Right cardiac atrium (tissue), 5 donors: ENCODE data around the gene DHX8. TPM values are rescaled to one million over a fixed set of nuclear protein-coding genes. Genes with fewer than 3 reads are reported as not detected.

Experiments
- ATAC-seq, 2 donors: fragments of 200-7000 bp; cut with Tn5 transposase; one replicate each; pipeline versions ENCODE4 v1.8.0 to v1.9.1; 2020; ENCODE audit warnings: moderate library complexity in 2 of 2, mild to moderate bottlenecking in 1 of 2
- DNase-seq, 3 donors: peaks; one replicate each; pipeline ENCODE4 v3.0.0-alpha.2; 2020
- H3K27ac ChIP-seq: one replicate; pipeline ENCODE4 v1.5.1; 2013; ENCODE audit warnings: mild to moderate bottlenecking, low read length, control low read depth, moderate library complexity
- H3K27me3 ChIP-seq: one replicate; pipeline ENCODE4 v1.6.1; 2013; ENCODE audit not compliant: control insufficient read depth, insufficient read depth
- H3K4me1 ChIP-seq: one replicate; pipeline ENCODE4 v1.6.1; 2013; ENCODE audit warnings: low read length; ENCODE audit not compliant: control insufficient read depth, insufficient read depth
- H3K4me3 ChIP-seq: one replicate; pipeline ENCODE4 v1.5.1; 2013; ENCODE audit warnings: low read length, control low read depth
- H3K9me3 ChIP-seq: one replicate; pipeline ENCODE4 v1.6.1; 2013; ENCODE audit warnings: low read length; ENCODE audit not compliant: control insufficient read depth
- WGBS: extraction: QIAGEN DNeasy Blood & Tissue Kit; methylation state at CpG from one replicate; pipeline ENCODE4 v1.1.7; 2013; 5-methylcytosine and 5-hydroxymethylcytosine counted together
- intact Hi-C, 4 donors: fragments of 100-400 bp; cut with DNase I; formaldehyde crosslinking; loops; one replicate each; pipeline versions ENCODE4 v1.11.0 to v1.14.0; 2022 to 2023
- polyA plus RNA-seq: library from polyadenylated mRNA; stranded (reverse); fragments of 200-250 nt; gene quantifications from one replicate; pipeline ENCODE4 v1.2.3, GENCODE V29; 2013
- total RNA-seq, 4 donors: library from RNA; stranded (reverse); fragmentation: NEBNext Ultra II Directional; extraction: Animal tissue kit (Norgen Biotek cat#: 25700); gene quantifications; one replicate each; pipeline ENCODE4 v1.2.1, GENCODE V29; 2021
- donor health status: healthy with polysubstance abuse.
- donor health status: DM: no; HTN: yes; CAD: no.
- donor health status: DM: no; HTN: no; CAD: no.
- donor health status: DM: no; HTN: yes; CAD: no; lungs with severe emphysema.
- donor health status: DM: yes; HTN: yes; CAD: no.

Gene DHX8
- total and polyA plus RNA-seq, 5 donors: 12.8 to 38.8 (median 26.9) TPM

GRCh38 chr17:43526886-43527648, 43.3 kb downstream of the DHX8 start:
- Histone ChIP-seq H3K4me3 (no peak overlapping the region), H3K27me3 (no peaks in the 10 kb centered on the region), H3K9me3 (no peaks in the 10 kb centered on the region), H3K4me1 (peaks cover 18% of the 10 kb centered on the region), H3K27ac (no peak overlapping the region)
- no peak for ATAC-seq
- intact Hi-C loops: no loop called here
- 86% methylated on average over 7 of the region's 7 CpGs for WGBS
- DNase-seq: no peak

- WGBS: 67% methylated on average over 13 of the region's 13 CpGs
- Histone ChIP-seq H3K27me3 (no peaks in the 10 kb centered on the region), H3K9me3 (no peaks in the 10 kb centered on the region), H3K4me3 (no peak overlapping the region), H3K27ac (peak overlapping the region; percentile 86), H3K4me1 (peaks cover 18% of the 10 kb centered on the region)
- intact Hi-C loops: no loop called here
- peak; percentile 48 to 59 for ATAC-seq
- peak; percentile 41 to 75 (median 75) for DNase-seq
Measured at GRCh38 chr17:43528319-43528987, 44.7 kb downstream of the DHX8 start.

- H3K27me3 ChIP-seq: no peaks in the 10 kb centered on the region
- WGBS: 94% methylated on average over 20 of the region's 20 CpGs
- DNase-seq (peak in 1 of 3 donors; percentile 58), ATAC-seq (no peak)
- H3K4me3 ChIP-seq: no peak overlapping the region
- no peaks in the 10 kb centered on the region for H3K9me3 ChIP-seq
- peaks cover 18% of the 10 kb centered on the region for H3K4me1 ChIP-seq
- H3K27ac ChIP-seq: peak overlapping the region; percentile 86
- intact Hi-C loops: no loop called here
Measured at GRCh38 chr17:43528988-43529814, 45.4 kb downstream of the DHX8 start.

GRCh38 chr17:43529947-43530287, 46.1 kb downstream of the DHX8 start:
- Histone ChIP-seq H3K4me3 (no peak overlapping the region), H3K9me3 (no peaks in the 10 kb centered on the region), H3K27me3 (no peaks in the 10 kb centered on the region), H3K4me1 (peaks cover 18% of the 10 kb centered on the region), H3K27ac (peak overlapping the region; percentile 4)
- 47% methylated on average over 6 of the region's 6 CpGs for WGBS
- ATAC-seq (peak; percentile 1 to 16), DNase-seq (peak in 1 of 3 donors; percentile 54)
- intact Hi-C loops: no loop called here

GRCh38 chr17:43530288-43531081, 46.7 kb downstream of the DHX8 start:
- H3K9me3 ChIP-seq: no peaks in the 10 kb centered on the region
- peak; percentile 76 to 82 for ATAC-seq
- peaks cover 18% of the 10 kb centered on the region for H3K4me1 ChIP-seq
- intact Hi-C loops: no loop called here
- H3K27me3 ChIP-seq: no peaks in the 10 kb centered on the region
- WGBS: 13% methylated on average over 23 of the region's 23 CpGs
- H3K4me3 ChIP-seq: no peak overlapping the region
- peak; percentile 76 to 87 (median 86) for DNase-seq
- H3K27ac ChIP-seq: peak overlapping the region; percentile 47

- intact Hi-C loops: no loop called here
- Histone ChIP-seq H3K4me1 (peaks cover 18% of the 10 kb centered on the region), H3K4me3 (no peak overlapping the region), H3K27me3 (no peaks in the 10 kb centered on the region), H3K9me3 (no peaks in the 10 kb centered on the region), H3K27ac (peak overlapping the region; percentile 47)
- no peak for DNase-seq
- WGBS: 41% methylated on average over 3 of the region's 3 CpGs
- ATAC-seq: no peak
Measured at GRCh38 chr17:43531082-43531378, 47.3 kb downstream of the DHX8 start.

GRCh38 chr17:43531955-43532354, 48.2 kb downstream of the DHX8 start:
- ATAC-seq: no peak
- no peak overlapping the region for H3K27ac ChIP-seq
- DNase-seq: no peak
- H3K4me3 ChIP-seq: no peak overlapping the region
- intact Hi-C loops: no loop called here
- peaks cover 18% of the 10 kb centered on the region for H3K4me1 ChIP-seq
- no peaks in the 10 kb centered on the region for H3K9me3 ChIP-seq
- H3K27me3 ChIP-seq: no peaks in the 10 kb centered on the region
- WGBS: 89% methylated on average over 8 of the region's 8 CpGs

GRCh38 chr17:43532581-43532980, 48.8 kb downstream of the DHX8 start:
- H3K9me3 ChIP-seq: no peaks in the 10 kb centered on the region
- 93% methylated on average over 10 of the region's 10 CpGs for WGBS
- intact Hi-C loops: no loop called here
- H3K27ac ChIP-seq: no peak overlapping the region
- H3K27me3 ChIP-seq: no peaks in the 10 kb centered on the region
- DNase-seq (peak in 1 of 3 donors; percentile 61), ATAC-seq (no peak)
- H3K4me1 ChIP-seq: peaks cover 18% of the 10 kb centered on the region
- no peak overlapping the region for H3K4me3 ChIP-seq

GRCh38 chr17:43533699-43534098, 49.9 kb downstream of the DHX8 start:
- intact Hi-C loops: no loop called here
- 96% methylated on average over 4 of the region's 4 CpGs for WGBS

GRCh38 chr17:43534909-43535308, 51.1 kb downstream of the DHX8 start:
- DNase-seq: no peak
- Histone ChIP-seq H3K4me1 (peaks cover 11% of the 10 kb centered on the region), H3K9me3 (no peaks in the 10 kb centered on the region), H3K4me3 (no peak overlapping the region), H3K27ac (no peak overlapping the region), H3K27me3 (no peaks in the 10 kb centered on the region)
- ATAC-seq: no peak
- 75% methylated on average over 5 of the region's 5 CpGs for WGBS
- intact Hi-C loops: no loop called here

More at GRCh38 chr17:43533699-43534098, 49.9 kb downstream of the DHX8 start:
- DNase-seq (no peak), ATAC-seq (no peak)
- H3K9me3 ChIP-seq: no peaks in the 10 kb centered on the region
- H3K4me1 ChIP-seq: peaks cover 11% of the 10 kb centered on the region
- no peak overlapping the region for H3K27ac ChIP-seq
- no peaks in the 10 kb centered on the region for H3K27me3 ChIP-seq
- no peak overlapping the region for H3K4me3 ChIP-seq
